Measurements from ENCODE around the gene NAGLU. TPM values are rescaled to one million over a fixed set of nuclear protein-coding genes. Genes with fewer than 3 reads are reported as not detected.

NAGLU gene
- total and polyA plus RNA-seq, 10 of the 15 experiments (the other 5 are each of a cell fraction or from before 2014, with no cell fraction given), result 0.23 to 27.5 (median 8.9) TPM

DNA sequence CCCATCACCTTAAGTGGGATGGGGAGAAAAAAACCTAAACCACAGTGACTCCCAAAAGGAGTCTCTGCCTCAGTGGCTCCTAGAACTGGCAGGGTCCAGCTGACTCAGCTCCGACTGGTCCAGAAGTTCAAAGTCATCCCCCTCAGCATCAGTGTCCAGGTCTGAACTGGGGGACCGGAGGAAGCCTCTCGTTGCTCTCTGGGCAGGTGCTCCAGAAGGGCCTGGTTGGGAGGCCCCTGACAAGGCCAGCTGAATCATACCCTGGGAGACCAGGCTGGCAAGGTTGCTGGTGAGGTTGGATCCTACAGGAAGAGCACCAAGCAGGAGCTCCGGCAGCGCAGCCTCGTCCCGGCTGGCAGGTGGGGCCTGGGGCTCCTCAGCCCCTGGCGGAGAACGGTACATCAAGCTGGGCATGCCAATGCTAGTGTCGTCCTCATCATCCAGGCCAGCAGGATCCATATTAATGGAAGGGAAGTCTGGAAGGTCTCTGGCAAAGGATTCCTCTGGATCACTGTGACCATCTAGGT lies 45.8 kb downstream of the NAGLU start:
- POLR2A ChIA-PET, result interaction anchor here (6.5 kb wide), 1 partner anchor 97 kb away, joined by 120 read pairs; the partner anchor contains the start of gene PLEKHH3
- TF ChIP-seq ZBED1 (IDR thresholded peaks at IDR 0.05; ENCODE audit: borderline replicate concordance) (no peak), ZSCAN29 (IDR thresholded peaks at IDR 0.05) (no peak), NFYA (IDR thresholded peaks at IDR 0.05; ENCODE audit: borderline replicate concordance, low read depth, low read length) (no peak), NFYB (IDR thresholded peaks at IDR 0.05; ENCODE audit: insufficient read depth, low read depth, low read length) (no peak), WRNIP1 (IDR thresholded peaks at IDR 0.05; ENCODE audit: borderline replicate concordance, low read depth, low read length) (no peak)
- TF ChIP-seq, protein P1, sequence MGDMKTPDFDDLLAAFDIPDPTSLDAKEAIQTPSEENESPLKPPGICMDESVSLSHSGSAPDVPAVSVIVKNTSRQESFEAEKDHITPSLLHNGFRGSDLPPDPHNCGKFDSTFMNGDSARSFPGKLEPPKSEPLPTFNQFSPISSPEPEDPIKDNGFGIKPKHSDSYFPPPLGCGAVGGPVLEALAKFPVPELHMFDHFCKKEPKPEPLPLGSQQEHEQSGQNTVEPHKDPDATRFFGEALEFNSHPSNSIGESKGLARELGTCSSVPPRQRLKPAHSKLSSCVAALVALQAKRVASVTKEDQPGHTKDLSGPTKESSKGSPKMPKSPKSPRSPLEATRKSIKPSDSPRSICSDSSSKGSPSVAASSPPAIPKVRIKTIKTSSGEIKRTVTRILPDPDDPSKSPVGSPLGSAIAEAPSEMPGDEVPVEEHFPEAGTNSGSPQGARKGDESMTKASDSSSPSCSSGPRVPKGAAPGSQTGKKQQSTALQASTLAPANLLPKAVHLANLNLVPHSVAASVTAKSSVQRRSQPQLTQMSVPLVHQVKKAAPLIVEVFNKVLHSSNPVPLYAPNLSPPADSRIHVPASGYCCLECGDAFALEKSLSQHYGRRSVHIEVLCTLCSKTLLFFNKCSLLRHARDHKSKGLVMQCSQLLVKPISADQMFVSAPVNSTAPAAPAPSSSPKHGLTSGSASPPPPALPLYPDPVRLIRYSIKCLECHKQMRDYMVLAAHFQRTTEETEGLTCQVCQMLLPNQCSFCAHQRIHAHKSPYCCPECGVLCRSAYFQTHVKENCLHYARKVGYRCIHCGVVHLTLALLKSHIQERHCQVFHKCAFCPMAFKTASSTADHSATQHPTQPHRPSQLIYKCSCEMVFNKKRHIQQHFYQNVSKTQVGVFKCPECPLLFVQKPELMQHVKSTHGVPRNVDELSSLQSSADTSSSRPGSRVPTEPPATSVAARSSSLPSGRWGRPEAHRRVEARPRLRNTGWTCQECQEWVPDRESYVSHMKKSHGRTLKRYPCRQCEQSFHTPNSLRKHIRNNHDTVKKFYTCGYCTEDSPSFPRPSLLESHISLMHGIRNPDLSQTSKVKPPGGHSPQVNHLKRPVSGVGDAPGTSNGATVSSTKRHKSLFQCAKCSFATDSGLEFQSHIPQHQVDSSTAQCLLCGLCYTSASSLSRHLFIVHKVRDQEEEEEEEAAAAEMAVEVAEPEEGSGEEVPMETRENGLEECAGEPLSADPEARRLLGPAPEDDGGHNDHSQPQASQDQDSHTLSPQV (IDR thresholded peaks at IDR 0.05), result no peak
- TF ChIP-seq, protein P2, sequence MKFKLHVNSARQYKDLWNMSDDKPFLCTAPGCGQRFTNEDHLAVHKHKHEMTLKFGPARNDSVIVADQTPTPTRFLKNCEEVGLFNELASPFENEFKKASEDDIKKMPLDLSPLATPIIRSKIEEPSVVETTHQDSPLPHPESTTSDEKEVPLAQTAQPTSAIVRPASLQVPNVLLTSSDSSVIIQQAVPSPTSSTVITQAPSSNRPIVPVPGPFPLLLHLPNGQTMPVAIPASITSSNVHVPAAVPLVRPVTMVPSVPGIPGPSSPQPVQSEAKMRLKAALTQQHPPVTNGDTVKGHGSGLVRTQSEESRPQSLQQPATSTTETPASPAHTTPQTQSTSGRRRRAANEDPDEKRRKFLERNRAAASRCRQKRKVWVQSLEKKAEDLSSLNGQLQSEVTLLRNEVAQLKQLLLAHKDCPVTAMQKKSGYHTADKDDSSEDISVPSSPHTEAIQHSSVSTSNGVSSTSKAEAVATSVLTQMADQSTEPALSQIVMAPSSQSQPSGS (IDR thresholded peaks at IDR 0.05; ENCODE audit: low read length), result no peak
- TF ChIP-seq, protein P3, sequence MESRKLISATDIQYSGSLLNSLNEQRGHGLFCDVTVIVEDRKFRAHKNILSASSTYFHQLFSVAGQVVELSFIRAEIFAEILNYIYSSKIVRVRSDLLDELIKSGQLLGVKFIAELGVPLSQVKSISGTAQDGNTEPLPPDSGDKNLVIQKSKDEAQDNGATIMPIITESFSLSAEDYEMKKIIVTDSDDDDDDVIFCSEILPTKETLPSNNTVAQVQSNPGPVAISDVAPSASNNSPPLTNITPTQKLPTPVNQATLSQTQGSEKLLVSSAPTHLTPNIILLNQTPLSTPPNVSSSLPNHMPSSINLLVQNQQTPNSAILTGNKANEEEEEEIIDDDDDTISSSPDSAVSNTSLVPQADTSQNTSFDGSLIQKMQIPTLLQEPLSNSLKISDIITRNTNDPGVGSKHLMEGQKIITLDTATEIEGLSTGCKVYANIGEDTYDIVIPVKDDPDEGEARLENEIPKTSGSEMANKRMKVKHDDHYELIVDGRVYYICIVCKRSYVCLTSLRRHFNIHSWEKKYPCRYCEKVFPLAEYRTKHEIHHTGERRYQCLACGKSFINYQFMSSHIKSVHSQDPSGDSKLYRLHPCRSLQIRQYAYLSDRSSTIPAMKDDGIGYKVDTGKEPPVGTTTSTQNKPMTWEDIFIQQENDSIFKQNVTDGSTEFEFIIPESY (IDR thresholded peaks at IDR 0.05), result no peak
- TF ChIP-seq, protein P4, sequence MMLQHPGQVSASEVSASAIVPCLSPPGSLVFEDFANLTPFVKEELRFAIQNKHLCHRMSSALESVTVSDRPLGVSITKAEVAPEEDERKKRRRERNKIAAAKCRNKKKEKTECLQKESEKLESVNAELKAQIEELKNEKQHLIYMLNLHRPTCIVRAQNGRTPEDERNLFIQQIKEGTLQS (IDR thresholded peaks at IDR 0.05; ENCODE audit: borderline replicate concordance, extremely low read depth, low read depth, low read length), result no peak
- TF ChIP-seq, protein P5, sequence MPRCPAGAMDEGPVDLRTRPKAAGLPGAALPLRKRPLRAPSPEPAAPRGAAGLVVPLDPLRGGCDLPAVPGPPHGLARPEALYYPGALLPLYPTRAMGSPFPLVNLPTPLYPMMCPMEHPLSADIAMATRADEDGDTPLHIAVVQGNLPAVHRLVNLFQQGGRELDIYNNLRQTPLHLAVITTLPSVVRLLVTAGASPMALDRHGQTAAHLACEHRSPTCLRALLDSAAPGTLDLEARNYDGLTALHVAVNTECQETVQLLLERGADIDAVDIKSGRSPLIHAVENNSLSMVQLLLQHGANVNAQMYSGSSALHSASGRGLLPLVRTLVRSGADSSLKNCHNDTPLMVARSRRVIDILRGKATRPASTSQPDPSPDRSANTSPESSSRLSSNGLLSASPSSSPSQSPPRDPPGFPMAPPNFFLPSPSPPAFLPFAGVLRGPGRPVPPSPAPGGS (IDR thresholded peaks at IDR 0.05; ENCODE audit: borderline replicate concordance, insufficient read depth, low read depth, low read length, poor library complexity, severe bottlenecking), result no peak

More for the DNA sequence above, 45.8 kb downstream of the NAGLU start:
- H3K4me2 ChIP-seq (ENCODE audit: control insufficient read depth, insufficient read depth), result no peak overlapping the region
- intact Hi-C loops (cut with micrococcal nuclease; ENCODE audit: unreplicated experiment), result no loop called here
- FAIRE-seq (no peak), DNase-seq (ENCODE audit: low read depth, low spot score) (no peak), ATAC-seq (no peak)
- ChIA-PET CTCF (interaction anchor here (0.7 to 9.8 kb wide), 5 partner anchors 37 to 182 kb away, joined by 3 to 239 read pairs (median 3); partner anchors contain the start of genes CCR10 and PLEKHH3), SMC1A (ENCODE audit: uncharacterized antibody, unreplicated experiment) (interaction anchor here (7.1 kb wide), 1 partner anchor 25 kb away, joined by 69 read pairs; the partner anchor contains the start of genes RETREG3 and TUBG1), RAD21 (ENCODE audit: unreplicated experiment) (interaction anchor here (0.8 to 4.6 kb wide), 3 partner anchors 36 to 179 kb away, joined by 3 to 55 read pairs (median 3); no protein-coding TSS in a partner anchor)
- H3K9ac ChIP-seq (ENCODE audit: control insufficient read depth, insufficient read depth, low read length), result no peak overlapping the region
- peaks cover 30 to 41% of the 10 kb centered on the region in 2 experiments for H3K36me3 ChIP-seq (ENCODE audit: control insufficient read depth in 2 of 2, insufficient read depth in 2 of 2, low read length in 1 of 2)
- no peaks in the 10 kb centered on the region for H4K20me1 ChIP-seq (ENCODE audit: control insufficient read depth, insufficient read depth)
- H3K27ac ChIP-seq (ENCODE audit: control insufficient read depth, insufficient read depth), result no peak overlapping the region
- H3K4me3 ChIP-seq, result no peak overlapping the region
- WGBS (ENCODE audit: insufficient coverage, insufficient replicate concordance, low lambda C conversion rate, missing lambda C conversion rate), result 97% methylated on average over 10 of the region's 10 CpGs
- peaks cover 35% of the 10 kb centered on the region for H3K4me1 ChIP-seq (ENCODE audit: control insufficient read depth, insufficient read depth, low read length)
- H3K9me3 ChIP-seq (replicated peaks; ENCODE audit: control insufficient read depth, insufficient read depth, low read length), result no peaks in the 10 kb centered on the region
- no TSS peak for BruUV-seq (replicated peaks)
- in situ Hi-C loops (cut with MboI), result no loop called here
- no peak overlapping the region for H2AFZ ChIP-seq (ENCODE audit: control insufficient read depth, low read depth, low read length)
- H3K79me2 ChIP-seq (ENCODE audit: control insufficient read depth, insufficient read depth, low read length), result peaks cover 19% of the 10 kb centered on the region
- H3K27me3 ChIP-seq (replicated peaks in 1 of 2; ENCODE audit: control insufficient read depth in 2 of 2, insufficient read depth in 2 of 2, low read length in 1 of 2), result no peaks in the 10 kb centered on the region

All from GM12878 (cell line).